ENCODE results near the gene SEC23A. TPM values are rescaled to one million over a fixed set of nuclear protein-coding genes. Genes with fewer than 3 reads are reported as not detected.

SEC23A gene
- total and polyA plus RNA-seq, 2 of the 13 experiments (the other 11 are each of a cell fraction or from before 2014, with no cell fraction given) = 403 to 887 TPM

DNA sequence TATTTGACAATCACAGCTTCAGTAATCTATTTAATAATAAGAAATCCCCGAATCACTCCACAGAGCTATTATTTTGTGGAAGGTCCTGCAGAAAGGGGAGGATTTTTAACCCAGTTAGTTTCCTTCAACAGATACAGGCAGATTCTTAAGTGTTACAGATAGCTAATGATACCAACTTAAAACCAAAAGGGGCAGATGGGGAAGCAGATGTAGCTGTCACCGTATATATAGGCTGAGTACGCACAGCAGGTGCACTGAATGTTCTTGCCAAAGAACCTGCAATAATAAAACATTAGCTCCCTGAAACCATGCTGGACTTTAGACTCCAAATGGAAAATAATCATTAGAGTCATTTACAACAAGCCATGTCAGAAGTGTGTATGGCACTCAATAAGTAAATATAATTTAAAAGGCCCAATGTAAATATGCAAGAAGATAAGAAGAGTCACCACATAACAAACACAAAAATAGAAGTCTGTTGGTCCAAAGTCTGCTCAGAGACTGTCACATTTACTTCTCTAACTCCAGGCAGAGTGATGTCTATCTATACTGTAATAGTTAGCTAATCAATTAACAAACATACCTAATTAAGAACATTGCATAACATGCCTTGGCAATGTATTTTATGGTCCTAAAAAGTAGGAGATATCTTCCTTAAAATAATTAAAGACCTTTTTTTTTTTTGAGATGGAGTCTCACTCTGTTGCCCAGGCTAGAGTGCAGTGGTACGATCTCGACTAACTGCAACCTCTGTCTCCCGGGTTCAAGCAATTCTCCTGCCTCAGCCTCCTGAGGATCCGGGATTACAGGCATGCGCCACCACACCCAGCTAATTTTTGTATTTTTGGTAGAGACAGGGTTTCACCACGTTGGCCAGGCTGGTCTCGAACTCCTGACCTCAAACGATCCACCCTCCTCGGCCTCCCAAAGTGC lies 78.8 kb downstream of the SEC23A start (continued):
- TF ChIP-seq, protein P1, sequence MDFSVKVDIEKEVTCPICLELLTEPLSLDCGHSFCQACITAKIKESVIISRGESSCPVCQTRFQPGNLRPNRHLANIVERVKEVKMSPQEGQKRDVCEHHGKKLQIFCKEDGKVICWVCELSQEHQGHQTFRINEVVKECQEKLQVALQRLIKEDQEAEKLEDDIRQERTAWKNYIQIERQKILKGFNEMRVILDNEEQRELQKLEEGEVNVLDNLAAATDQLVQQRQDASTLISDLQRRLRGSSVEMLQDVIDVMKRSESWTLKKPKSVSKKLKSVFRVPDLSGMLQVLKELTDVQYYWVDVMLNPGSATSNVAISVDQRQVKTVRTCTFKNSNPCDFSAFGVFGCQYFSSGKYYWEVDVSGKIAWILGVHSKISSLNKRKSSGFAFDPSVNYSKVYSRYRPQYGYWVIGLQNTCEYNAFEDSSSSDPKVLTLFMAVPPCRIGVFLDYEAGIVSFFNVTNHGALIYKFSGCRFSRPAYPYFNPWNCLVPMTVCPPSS (IDR thresholded peaks at IDR 0.05) = no peak
- TF ChIP-seq HIVEP1 (CRISPR knock-in tag; IDR thresholded peaks at IDR 0.05) (no peak), BHLHE40 (IDR thresholded peaks at IDR 0.05; ENCODE audit: low read length) (peak; percentile 72), ZNF577 (CRISPR knock-in tag; IDR thresholded peaks at IDR 0.05; ENCODE audit: borderline replicate concordance, low read depth) (no peak), CHCHD3 (CRISPR knock-in tag; IDR thresholded peaks at IDR 0.05) (no peak), KDM4B (CRISPR knock-in tag; IDR thresholded peaks at IDR 0.05) (peak; percentile 74; the same call in 1 of the 2 replicates), DPF2 (CRISPR knock-in tag; IDR thresholded peaks at IDR 0.05; ENCODE audit: borderline replicate concordance, low read depth) (peak; percentile 99), HNRNPUL1 (IDR thresholded peaks at IDR 0.05; ENCODE audit: low read depth, low read length) (peak; percentile 64; the same call in 1 of the 2 replicates), HDAC1 (CRISPR knock-in tag; IDR thresholded peaks at IDR 0.05) (peak; percentile 98), ZMYM4 (CRISPR knock-in tag; IDR thresholded peaks at IDR 0.05) (peak; percentile 83), IRF2 (CRISPR knock-in tag; IDR thresholded peaks at IDR 0.05) (peak; percentile 98), TAF1 (CRISPR knock-in tag; IDR thresholded peaks at IDR 0.05) (no peak)
- TF ChIP-seq, protein P2, sequence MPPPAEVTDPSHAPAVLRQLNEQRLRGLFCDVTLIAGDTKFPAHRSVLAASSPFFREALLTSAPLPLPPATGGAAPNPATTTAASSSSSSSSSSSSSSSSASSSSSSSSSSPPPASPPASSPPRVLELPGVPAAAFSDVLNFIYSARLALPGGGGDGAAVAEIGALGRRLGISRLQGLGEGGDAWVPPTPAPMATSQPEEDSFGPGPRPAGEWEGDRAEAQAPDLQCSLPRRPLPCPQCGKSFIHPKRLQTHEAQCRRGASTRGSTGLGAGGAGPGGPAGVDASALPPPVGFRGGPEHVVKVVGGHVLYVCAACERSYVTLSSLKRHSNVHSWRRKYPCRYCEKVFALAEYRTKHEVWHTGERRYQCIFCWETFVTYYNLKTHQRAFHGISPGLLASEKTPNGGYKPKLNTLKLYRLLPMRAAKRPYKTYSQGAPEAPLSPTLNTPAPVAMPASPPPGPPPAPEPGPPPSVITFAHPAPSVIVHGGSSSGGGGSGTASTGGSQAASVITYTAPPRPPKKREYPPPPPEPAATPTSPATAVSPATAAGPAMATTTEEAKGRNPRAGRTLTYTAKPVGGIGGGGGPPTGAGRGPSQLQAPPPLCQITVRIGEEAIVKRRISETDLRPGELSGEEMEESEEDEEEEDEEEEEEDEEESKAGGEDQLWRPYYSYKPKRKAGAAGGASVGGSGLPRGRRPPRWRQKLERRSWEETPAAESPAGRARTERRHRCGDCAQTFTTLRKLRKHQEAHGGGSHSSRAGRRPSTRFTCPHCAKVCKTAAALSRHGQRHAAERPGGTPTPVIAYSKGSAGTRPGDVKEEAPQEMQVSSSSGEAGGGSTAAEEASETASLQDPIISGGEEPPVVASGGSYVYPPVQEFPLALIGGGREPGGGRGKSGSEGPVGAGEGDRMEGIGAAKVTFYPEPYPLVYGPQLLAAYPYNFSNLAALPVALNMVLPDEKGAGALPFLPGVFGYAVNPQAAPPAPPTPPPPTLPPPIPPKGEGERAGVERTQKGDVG (CRISPR knock-in tag; IDR thresholded peaks at IDR 0.05; ENCODE audit: borderline replicate concordance) = no peak
- TF ChIP-seq, protein P3, sequence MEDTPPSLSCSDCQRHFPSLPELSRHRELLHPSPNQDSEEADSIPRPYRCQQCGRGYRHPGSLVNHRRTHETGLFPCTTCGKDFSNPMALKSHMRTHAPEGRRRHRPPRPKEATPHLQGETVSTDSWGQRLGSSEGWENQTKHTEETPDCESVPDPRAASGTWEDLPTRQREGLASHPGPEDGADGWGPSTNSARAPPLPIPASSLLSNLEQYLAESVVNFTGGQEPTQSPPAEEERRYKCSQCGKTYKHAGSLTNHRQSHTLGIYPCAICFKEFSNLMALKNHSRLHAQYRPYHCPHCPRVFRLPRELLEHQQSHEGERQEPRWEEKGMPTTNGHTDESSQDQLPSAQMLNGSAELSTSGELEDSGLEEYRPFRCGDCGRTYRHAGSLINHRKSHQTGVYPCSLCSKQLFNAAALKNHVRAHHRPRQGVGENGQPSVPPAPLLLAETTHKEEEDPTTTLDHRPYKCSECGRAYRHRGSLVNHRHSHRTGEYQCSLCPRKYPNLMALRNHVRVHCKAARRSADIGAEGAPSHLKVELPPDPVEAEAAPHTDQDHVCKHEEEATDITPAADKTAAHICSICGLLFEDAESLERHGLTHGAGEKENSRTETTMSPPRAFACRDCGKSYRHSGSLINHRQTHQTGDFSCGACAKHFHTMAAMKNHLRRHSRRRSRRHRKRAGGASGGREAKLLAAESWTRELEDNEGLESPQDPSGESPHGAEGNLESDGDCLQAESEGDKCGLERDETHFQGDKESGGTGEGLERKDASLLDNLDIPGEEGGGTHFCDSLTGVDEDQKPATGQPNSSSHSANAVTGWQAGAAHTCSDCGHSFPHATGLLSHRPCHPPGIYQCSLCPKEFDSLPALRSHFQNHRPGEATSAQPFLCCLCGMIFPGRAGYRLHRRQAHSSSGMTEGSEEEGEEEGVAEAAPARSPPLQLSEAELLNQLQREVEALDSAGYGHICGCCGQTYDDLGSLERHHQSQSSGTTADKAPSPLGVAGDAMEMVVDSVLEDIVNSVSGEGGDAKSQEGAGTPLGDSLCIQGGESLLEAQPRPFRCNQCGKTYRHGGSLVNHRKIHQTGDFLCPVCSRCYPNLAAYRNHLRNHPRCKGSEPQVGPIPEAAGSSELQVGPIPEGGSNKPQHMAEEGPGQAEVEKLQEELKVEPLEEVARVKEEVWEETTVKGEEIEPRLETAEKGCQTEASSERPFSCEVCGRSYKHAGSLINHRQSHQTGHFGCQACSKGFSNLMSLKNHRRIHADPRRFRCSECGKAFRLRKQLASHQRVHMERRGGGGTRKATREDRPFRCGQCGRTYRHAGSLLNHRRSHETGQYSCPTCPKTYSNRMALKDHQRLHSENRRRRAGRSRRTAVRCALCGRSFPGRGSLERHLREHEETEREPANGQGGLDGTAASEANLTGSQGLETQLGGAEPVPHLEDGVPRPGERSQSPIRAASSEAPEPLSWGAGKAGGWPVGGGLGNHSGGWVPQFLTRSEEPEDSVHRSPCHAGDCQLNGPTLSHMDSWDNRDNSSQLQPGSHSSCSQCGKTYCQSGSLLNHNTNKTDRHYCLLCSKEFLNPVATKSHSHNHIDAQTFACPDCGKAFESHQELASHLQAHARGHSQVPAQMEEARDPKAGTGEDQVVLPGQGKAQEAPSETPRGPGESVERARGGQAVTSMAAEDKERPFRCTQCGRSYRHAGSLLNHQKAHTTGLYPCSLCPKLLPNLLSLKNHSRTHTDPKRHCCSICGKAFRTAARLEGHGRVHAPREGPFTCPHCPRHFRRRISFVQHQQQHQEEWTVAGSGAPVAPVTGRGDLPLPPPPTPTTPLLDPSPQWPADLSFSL (CRISPR knock-in tag; IDR thresholded peaks at IDR 0.05) = no peak
- TF ChIP-seq, protein P4, sequence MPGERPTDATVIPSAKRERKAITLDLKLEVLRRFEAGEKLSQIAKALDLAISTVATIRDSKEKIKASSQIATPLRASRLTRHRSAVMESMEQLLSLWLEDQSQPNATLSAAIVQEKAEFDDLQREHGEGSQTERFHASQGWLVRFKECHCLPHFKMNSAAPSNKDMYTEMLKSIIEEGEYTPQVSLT (CRISPR knock-in tag; IDR thresholded peaks at IDR 0.05; ENCODE audit: borderline replicate concordance, low read depth) = 0 out of 2 replicates have a peak, but pooled peaks have one; percentile 17
- TF ChIP-seq, protein P5, sequence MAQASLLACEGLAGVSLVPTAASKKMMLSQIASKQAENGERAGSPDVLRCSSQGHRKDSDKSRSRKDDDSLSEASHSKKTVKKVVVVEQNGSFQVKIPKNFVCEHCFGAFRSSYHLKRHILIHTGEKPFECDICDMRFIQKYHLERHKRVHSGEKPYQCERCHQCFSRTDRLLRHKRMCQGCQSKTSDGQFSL (CRISPR knock-in tag; IDR thresholded peaks at IDR 0.05) = peak; percentile 11; the same call in 1 of the 2 replicates
